Measurements from ENCODE around the gene WDR4. TPM values are rescaled to one million over a fixed set of nuclear protein-coding genes. Genes with fewer than 3 reads are reported as not detected.

WDR4 gene
- total RNA-seq, 1 experiment from 2014 or later = 17.6 TPM

DNA sequence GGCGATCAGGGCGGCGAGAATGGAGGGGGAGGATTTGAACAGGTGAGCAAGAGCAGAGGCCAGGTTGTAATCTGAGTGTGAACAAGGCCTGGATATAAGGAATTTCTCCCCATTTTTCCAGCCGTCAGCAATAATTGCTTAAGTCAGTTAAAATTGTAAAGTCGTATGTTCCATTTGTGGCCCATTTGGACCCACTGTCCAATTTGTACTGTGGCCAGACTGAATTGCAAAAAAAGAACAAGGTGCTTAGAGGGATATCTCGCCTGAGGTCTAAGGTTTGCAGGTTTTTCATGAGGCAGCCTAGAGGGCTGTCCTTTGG lies 45.1 kb upstream of the WDR4 start:
- Histone ChIP-seq H3K27me3 (ENCODE audit: insufficient read depth, low read depth) (no peaks in the 10 kb centered on the region), H3K36me3 (ENCODE audit: low read depth) (no peaks in the 10 kb centered on the region), H3K79me2 (ENCODE audit: low read depth) (no peaks in the 10 kb centered on the region), H2AFZ (no peak overlapping the region; the same call in 1 of the 2 replicates), H3K4me1 (replicated peaks; ENCODE audit: insufficient read depth) (peaks cover 8% of the 10 kb centered on the region), H3K9me3 (ENCODE audit: insufficient read depth, low read depth) (no peaks in the 10 kb centered on the region), H3K4me2 (peak overlapping the region; percentile 47), H3F3A (ENCODE audit: insufficient read depth, low read depth) (no peaks in the 10 kb centered on the region), H3K27ac (no peak overlapping the region), H4K20me1 (ENCODE audit: insufficient read depth) (no peaks in the 10 kb centered on the region), H3K4me3 (no peak overlapping the region), H3K9me2 (ENCODE audit: insufficient read depth) (no peaks in the 10 kb centered on the region)
- DNase-seq = no peak
- intact Hi-C loops (cut with micrococcal nuclease; ENCODE audit: unreplicated experiment) = no loop called here
- no peak for TF ChIP-seq EZH2 (IDR thresholded peaks at IDR 0.05; ENCODE audit: low read depth)
- TF ChIP-seq, protein P1, sequence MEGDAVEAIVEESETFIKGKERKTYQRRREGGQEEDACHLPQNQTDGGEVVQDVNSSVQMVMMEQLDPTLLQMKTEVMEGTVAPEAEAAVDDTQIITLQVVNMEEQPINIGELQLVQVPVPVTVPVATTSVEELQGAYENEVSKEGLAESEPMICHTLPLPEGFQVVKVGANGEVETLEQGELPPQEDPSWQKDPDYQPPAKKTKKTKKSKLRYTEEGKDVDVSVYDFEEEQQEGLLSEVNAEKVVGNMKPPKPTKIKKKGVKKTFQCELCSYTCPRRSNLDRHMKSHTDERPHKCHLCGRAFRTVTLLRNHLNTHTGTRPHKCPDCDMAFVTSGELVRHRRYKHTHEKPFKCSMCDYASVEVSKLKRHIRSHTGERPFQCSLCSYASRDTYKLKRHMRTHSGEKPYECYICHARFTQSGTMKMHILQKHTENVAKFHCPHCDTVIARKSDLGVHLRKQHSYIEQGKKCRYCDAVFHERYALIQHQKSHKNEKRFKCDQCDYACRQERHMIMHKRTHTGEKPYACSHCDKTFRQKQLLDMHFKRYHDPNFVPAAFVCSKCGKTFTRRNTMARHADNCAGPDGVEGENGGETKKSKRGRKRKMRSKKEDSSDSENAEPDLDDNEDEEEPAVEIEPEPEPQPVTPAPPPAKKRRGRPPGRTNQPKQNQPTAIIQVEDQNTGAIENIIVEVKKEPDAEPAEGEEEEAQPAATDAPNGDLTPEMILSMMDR (conservative IDR thresholded peaks at IDR 0.05) = no peak
- ChIA-PET CTCF (no interaction called here), POLR2A (ENCODE audit: unreplicated experiment) (no interaction called here)
- no TSS peak for BruUV-seq (replicated peaks)

DNA sequence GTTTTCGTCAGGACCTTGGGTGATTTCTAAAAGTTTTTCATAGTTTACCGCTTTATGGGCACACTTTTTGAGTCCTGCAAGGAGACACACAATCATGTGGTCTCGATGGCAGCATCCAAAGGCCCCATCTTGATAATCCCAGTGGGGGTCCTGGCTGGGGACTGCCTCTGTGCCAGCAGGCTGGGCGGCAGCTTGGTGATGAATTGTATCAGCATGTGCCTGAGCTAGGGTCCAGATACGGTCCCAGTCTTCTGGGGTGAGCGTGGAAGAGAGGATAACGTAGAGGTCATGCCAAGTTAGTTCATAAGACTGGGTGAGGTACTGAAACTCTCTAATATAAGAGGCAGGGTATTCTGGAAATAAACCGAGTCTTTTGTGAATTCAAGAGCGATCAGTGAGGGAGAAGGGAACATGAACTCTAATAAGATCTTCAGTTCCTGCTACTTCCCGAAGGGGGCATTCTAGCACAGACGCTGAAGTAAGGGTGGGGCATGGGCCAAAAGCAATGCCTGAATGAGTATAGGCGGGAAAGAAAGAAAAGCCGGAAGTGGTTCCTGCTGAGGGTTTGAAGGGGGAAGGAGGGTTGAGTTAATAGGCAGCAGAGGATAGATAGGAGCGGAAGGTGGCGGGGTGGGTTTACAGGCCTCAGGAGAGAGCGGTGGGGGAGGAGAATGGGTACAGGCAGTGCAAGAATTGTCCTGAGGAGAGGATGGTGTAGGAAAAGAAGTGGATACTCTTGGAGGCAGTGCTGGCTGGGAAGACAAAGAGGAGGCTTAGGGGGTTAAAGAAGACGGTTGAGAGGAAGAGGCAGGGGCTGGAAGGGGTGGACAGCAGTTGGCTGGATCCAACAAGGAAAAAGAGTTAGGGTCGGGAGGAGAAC lies 44.5 kb upstream of the WDR4 start:
- Histone ChIP-seq H3K9me3 (ENCODE audit: insufficient read depth, low read depth) (no peaks in the 10 kb centered on the region), H3K79me2 (ENCODE audit: low read depth) (no peaks in the 10 kb centered on the region), H3K4me1 (replicated peaks; ENCODE audit: insufficient read depth) (peaks cover 8% of the 10 kb centered on the region), H3K4me2 (peak overlapping the region; percentile 47), H2AFZ (no peak overlapping the region; the same call in none of the 2 replicates), H3F3A (ENCODE audit: insufficient read depth, low read depth) (no peaks in the 10 kb centered on the region), H4K20me1 (ENCODE audit: insufficient read depth) (no peaks in the 10 kb centered on the region), H3K27ac (no peak overlapping the region), H3K36me3 (ENCODE audit: low read depth) (no peaks in the 10 kb centered on the region), H3K4me3 (no peak overlapping the region), H3K9me2 (ENCODE audit: insufficient read depth) (no peaks in the 10 kb centered on the region), H3K27me3 (ENCODE audit: insufficient read depth, low read depth) (no peaks in the 10 kb centered on the region)
- peak; percentile 70 to 74 for DNase-seq
- BruUV-seq (replicated peaks) = no TSS peak
- POLR2A ChIA-PET (ENCODE audit: unreplicated experiment) = no interaction called here
- no peak for TF ChIP-seq EZH2 (IDR thresholded peaks at IDR 0.05; ENCODE audit: low read depth)
- TF ChIP-seq, protein P1 (conservative IDR thresholded peaks at IDR 0.05) = peak; percentile 79
- intact Hi-C loops (cut with micrococcal nuclease; ENCODE audit: unreplicated experiment) = no loop called here
- CTCF ChIA-PET = no interaction called here

DNA sequence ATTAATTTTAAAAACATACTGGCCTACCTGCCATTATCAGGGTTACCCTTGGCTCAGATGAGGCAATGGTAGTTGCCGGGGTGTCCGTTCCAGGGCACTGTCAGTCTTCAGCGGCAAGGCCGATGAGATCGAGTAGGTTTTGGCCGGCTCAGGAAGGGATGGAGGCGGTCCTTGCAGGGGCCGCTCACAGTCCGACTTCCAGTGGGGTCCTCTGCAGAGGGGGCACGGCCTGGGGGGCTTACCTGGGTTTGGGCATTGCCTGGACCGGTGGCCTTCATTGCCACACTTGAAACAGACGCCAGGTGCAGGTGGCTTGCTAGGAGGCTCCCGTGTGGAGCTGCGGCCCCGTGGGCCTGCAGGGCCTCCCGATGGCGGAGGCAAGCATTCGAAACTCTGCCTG lies 43.6 kb upstream of the WDR4 start:
- Histone ChIP-seq H3K9me2 (ENCODE audit: insufficient read depth) (no peaks in the 10 kb centered on the region), H3K27ac (no peak overlapping the region), H3F3A (ENCODE audit: insufficient read depth, low read depth) (no peaks in the 10 kb centered on the region), H2AFZ (no peak overlapping the region), H3K9me3 (ENCODE audit: insufficient read depth, low read depth) (no peaks in the 10 kb centered on the region), H3K79me2 (ENCODE audit: low read depth) (no peaks in the 10 kb centered on the region), H3K4me1 (replicated peaks; ENCODE audit: insufficient read depth) (peaks cover 8% of the 10 kb centered on the region), H3K4me3 (no peak overlapping the region), H4K20me1 (ENCODE audit: insufficient read depth) (no peaks in the 10 kb centered on the region), H3K36me3 (ENCODE audit: low read depth) (no peaks in the 10 kb centered on the region), H3K4me2 (no peak overlapping the region), H3K27me3 (ENCODE audit: insufficient read depth, low read depth) (no peaks in the 10 kb centered on the region)
- DNase-seq = no peak
- BruUV-seq (replicated peaks) = no TSS peak
- intact Hi-C loops (cut with micrococcal nuclease; ENCODE audit: unreplicated experiment) = no loop called here
- no peak for TF ChIP-seq EZH2 (IDR thresholded peaks at IDR 0.05; ENCODE audit: low read depth)
- TF ChIP-seq, protein P1 (conservative IDR thresholded peaks at IDR 0.05) = no peak
- CTCF ChIA-PET = no interaction called here
- POLR2A ChIA-PET (ENCODE audit: unreplicated experiment) = no interaction called here
